ENCODE data around the gene LY6G6C.
A peak's percentile ranks its signal among the peaks of the same experiment; 100 is the strongest.

LY6G6C gene

DNA sequence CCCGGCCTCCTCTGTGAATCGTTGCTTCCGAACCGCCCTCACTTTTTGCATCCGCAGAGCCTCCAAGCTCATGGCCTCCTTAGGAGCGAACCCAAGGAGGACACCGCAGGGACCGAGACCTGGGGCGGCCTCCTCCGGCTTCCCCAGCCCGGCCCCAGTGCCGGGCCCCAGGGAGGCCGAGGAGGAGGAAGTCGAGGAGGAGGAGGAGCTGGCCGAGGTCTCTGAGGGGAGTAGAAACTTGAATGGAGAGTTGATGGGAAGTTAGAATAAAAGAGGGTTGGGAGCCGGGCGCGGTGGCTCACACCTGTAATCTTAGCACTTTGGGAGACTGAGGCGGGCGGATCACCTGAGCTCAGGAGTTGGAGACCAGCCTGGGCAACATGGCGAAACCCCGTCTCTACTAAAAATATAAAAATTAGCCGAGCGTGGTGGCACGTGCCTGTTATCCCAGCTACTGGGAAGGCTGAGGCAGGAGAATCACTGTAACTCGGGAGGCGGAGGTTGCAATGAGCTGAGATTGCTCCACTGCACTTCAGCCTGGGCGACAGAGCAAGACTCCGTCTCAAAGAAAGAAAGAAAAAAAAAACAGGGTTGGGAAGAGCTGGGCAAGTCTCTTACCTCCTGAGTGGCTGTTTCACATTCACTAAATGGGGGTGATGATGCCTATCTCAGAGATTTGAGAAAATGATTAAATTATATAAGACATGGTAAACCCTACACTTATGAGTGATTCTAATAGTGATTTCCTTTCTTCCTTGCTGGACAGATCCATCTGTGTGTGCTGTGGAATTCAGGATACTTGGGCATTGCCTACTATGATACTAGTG, 19.1 kb upstream of the LY6G6C start:
- TF ChIP-seq, protein P1, sequence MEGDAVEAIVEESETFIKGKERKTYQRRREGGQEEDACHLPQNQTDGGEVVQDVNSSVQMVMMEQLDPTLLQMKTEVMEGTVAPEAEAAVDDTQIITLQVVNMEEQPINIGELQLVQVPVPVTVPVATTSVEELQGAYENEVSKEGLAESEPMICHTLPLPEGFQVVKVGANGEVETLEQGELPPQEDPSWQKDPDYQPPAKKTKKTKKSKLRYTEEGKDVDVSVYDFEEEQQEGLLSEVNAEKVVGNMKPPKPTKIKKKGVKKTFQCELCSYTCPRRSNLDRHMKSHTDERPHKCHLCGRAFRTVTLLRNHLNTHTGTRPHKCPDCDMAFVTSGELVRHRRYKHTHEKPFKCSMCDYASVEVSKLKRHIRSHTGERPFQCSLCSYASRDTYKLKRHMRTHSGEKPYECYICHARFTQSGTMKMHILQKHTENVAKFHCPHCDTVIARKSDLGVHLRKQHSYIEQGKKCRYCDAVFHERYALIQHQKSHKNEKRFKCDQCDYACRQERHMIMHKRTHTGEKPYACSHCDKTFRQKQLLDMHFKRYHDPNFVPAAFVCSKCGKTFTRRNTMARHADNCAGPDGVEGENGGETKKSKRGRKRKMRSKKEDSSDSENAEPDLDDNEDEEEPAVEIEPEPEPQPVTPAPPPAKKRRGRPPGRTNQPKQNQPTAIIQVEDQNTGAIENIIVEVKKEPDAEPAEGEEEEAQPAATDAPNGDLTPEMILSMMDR (IDR thresholded peaks at IDR 0.05), result no peak

DNA sequence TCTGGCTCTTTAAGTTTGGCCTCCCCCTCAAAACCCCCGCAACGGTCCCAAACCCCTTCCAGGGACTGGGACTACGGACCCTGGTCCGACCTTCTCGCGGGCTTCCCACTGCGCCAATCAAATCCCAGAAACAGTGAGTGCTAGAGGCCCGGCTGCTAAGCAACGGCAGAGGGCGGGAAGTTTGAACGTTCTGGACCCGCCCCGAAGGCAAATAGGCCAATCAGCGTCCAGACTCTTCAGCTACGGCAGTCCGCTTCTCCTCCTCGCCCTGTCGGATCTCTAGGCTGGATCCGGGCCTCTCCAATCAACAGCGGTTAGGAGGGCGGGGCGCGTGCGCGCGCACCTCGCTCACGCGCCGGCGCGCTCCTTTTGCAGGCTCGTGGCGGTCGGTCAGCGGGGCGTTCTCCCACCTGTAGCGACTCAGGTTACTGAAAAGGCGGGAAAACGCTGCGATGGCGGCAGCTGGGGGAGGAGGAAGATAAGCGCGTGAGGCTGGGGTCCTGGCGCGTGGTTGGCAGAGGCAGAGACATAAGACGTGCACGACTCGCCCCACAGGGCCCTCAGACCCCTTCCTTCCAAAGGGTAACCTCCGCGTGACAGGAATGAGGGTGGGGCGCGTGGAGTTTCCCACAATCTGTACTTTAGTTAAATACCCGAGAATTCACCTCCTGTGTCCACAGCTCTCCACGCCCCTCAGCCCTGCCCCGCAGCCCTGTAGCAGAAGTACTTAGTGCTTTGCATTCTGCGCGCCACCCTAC, 18.3 kb upstream of the LY6G6C start, which contains the start of gene MSH5:
Gene MSH5 (plus strand): TSS at position 367 of the 758 bp plus-strand sequence. CDS start 462 bp downstream, outside the sequence.
- peak within 1 kb of the TSS; percentile 88 for H3K4me3 ChIP-seq
- TF ChIP-seq, protein P1 (IDR thresholded peaks at IDR 0.05), result no peak
- peak within 1 kb of the TSS; percentile 33 to 64 for H3K27ac ChIP-seq
- DNase-seq (ENCODE audit: low spot score), result peak; percentile 99

More for the DNA sequence above, 19.1 kb upstream of the LY6G6C start:
- DNase-seq (ENCODE audit: low spot score), result no peak
- Histone ChIP-seq H3K27ac (peak overlapping the region; percentile 33 to 64), H3K4me3 (peak overlapping the region; percentile 88)

DNA sequence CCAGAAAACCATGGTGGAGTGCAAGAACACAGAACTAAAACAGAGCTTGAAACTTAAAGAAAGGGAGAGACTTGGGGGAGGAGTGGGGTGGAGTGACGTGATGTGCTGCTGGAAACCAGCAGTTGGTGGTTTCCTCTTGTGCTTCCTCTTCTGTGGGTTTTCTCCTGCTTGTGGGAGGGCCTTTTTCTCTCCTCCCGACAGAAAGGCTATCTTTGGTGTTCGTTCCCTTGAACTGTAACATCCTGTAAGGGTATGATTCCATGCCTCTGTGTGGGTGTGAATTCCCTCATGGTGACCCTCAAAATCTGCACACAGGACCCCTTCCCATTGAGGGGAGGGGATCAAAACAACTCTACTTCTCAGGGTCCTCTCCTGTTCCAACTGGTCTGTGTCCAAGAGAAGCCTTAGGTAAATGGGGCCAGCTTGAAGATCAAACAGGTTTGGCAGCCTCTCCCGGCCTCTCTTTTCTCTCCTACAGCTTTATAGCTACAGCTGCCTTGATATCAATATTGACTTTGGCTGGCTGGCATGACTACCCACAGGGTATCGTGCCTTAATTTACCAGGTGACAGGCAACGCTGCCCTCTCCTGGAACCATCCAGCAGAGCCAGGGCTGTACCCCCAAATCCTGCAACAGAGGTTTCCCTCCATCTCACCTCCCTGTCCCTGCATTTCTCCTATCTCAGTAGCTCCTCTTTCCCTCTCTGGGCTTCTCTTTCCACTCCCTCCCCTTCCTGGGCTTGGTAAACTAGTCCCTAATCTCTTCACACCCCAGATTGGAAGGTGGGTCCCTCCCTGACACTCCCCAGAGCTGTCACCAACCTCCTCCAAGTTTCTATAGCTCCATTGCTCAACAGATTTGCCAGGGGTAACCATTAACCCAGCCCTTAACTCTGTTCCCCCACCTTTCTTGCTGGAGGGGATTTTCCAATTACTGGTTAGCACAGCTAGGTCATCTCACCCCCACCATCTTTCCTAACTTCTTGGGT, 16.7 kb upstream of the LY6G6C start:
- peak overlapping the region; percentile 21 for H3K4me3 ChIP-seq
- H3K27ac ChIP-seq, result peak overlapping the region; percentile 22 to 94
- no peak for DNase-seq (ENCODE audit: low spot score)
- TF ChIP-seq, protein P1 (IDR thresholded peaks at IDR 0.05), result no peak

DNA sequence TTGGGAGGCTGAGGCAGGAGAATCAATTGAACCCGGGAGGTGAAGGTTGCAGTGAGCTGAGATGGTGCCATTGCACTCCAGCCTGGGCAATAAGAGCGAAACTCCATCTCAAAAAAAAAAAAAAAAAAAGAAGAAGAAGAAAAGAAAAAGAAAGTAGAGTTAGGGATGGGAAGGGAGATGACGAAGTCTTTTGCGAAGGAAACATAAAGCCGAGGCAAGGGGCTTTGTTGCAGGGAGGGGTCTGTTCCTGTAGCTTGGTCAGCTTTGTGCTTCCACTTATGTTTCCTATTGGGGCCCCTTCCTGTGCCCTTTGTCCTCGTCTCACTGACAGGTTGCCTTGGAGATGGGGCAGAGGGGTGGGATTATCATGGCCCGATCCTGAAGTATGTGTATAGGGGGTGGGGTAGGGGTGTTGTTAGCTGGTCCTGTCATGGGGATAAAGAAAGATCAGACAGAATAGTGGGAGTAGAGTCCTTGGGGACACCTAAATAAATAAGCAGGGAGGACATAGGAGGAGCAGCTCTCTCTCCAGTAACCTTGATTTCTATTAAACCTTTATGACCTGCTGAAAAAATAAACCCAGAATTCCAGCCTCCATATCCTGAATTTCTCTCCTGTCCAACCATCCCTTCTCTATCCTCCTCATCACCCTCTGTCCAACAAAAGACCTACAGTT, 15.9 kb upstream of the LY6G6C start:
- Histone ChIP-seq H3K4me3 (peak overlapping the region; percentile 76), H3K27ac (peak overlapping the region in 1 of 2 donors; percentile 94)
- no peak for DNase-seq (ENCODE audit: low spot score)
- TF ChIP-seq, protein P1 (IDR thresholded peaks at IDR 0.05), result no peak

DNA sequence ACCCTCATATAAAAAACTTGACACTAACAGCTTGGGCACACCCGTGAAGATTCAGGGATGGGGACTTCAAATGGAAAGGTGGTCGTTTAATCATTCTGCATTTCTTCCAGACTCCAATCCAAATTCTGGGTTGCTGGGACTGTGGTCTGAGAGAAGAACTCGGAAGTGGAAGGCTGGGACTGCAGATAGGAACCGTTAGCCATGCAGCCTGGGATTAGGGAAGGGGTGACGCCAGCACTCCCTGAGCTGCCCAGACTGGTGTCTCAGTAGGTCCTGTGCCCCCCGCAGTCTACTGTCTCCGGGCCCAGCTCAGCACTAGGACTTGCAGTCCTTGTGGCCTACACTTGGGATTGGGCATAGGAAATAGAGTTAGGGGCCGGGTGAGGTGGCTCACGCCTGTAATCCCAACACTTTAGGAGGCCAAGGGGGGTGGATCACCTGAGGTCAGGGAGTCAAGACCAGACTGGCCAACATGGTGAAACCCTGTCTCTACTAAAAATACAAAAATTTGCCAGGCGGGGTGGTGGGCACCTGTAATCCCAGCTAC, 15.3 kb upstream of the LY6G6C start:
- TF ChIP-seq, protein P1 (IDR thresholded peaks at IDR 0.05), result no peak
- no peak for DNase-seq (ENCODE audit: low spot score)
- peak overlapping the region; percentile 76 for H3K4me3 ChIP-seq
- H3K27ac ChIP-seq, result peak overlapping the region; percentile 94 to 96
